GM12872 (cell line): ENCODE data around the gene CFDP1.

Experiments used
- TF ChIP-seq, protein P1 (sequence below): IDR thresholded peaks from 3 replicates; pipeline ENCODE4 v1.5.1; 2011; ENCODE audit warnings: low read depth, mild to moderate bottlenecking, low read length, moderate library complexity; ENCODE audit not compliant: insufficient read depth

The CFDP1 gene

DNA sequence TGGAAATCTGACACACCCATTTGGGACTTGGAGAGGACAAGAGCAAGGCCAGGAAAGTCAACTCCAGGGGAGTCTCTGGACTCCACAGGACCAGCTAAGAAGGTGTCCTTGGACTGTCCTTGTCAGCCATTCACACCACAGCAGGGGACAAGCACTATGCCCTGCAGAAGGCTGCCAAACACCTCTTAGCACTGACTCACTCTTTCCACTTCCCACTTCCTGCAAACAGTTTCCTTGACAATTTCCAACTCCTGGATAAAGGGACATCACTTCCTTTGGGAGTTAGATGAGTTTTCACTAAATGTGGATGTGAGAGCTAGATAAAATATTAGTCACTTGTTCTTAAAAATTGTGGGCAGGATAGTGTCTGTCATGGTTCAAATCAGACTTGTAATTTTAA, 144.1 kb downstream of the CFDP1 start:
- TF ChIP-seq, protein P1, sequence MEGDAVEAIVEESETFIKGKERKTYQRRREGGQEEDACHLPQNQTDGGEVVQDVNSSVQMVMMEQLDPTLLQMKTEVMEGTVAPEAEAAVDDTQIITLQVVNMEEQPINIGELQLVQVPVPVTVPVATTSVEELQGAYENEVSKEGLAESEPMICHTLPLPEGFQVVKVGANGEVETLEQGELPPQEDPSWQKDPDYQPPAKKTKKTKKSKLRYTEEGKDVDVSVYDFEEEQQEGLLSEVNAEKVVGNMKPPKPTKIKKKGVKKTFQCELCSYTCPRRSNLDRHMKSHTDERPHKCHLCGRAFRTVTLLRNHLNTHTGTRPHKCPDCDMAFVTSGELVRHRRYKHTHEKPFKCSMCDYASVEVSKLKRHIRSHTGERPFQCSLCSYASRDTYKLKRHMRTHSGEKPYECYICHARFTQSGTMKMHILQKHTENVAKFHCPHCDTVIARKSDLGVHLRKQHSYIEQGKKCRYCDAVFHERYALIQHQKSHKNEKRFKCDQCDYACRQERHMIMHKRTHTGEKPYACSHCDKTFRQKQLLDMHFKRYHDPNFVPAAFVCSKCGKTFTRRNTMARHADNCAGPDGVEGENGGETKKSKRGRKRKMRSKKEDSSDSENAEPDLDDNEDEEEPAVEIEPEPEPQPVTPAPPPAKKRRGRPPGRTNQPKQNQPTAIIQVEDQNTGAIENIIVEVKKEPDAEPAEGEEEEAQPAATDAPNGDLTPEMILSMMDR: no peak

DNA sequence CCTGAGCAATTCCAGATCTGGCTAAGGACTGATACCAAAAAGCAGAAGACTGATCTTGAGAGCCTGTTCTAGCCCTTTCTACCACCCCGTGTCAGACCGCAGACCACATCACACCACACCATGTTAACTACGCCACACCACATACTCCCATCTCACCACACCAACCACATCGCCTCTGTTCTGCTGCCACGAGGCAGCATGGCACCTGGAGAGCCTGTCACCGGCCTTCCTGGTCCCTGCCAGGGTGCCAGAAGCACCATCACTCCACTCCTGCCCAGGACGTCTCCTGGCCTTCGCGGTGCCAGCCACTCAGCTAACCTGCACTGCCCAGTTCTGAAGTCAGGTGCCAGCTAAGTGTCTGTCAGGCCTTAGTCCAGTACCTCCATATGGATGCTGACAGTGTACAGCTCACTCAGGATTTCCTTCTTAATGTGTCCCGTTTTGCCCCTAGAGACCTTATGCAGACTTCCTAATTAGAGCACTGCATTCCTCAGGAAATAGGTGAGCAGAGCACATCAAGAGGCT, 144.6 kb downstream of the CFDP1 start:
- TF ChIP-seq, protein P1: no peak

DNA sequence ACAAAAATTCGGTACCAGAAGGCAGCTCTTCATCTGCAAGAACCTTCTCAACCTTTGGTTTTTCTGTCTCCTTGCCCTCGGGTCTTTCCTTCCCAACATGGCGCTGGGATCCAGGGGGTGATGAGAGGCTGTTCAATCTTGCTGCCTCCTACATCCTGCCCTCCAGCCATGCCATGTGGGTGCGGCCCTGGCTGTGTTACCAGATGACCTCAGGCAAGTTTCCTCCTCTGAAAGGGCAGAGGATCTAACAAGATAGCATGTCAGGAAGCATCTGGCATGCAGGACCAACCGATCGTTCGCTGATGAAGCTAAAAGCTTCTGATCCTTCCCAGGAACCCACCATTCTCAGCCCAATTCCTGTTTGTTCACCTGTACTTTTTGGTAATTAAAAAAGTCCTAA, 145.1 kb downstream of the CFDP1 start:
- TF ChIP-seq, protein P1: no peak

DNA sequence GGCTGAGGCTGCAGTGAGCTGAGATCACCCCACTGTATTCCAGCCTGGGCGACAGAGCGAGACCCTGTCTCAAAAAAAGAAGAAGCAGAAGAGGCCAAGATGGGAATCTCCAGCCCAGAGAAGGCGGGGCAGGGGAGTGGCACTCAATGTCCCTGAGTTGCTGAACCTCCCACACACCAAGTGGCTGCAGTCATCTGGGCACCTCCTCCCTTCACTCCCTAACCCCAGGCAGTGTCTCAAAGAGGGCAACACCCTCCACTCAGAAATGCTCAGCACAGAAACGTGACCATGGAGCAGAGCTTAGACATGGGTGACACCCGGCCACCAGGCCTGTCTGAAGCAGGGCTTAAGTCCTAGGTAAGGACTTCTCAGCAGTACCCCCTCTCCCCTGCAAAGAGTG, 145.6 kb downstream of the CFDP1 start:
- TF ChIP-seq, protein P1: no peak

DNA sequence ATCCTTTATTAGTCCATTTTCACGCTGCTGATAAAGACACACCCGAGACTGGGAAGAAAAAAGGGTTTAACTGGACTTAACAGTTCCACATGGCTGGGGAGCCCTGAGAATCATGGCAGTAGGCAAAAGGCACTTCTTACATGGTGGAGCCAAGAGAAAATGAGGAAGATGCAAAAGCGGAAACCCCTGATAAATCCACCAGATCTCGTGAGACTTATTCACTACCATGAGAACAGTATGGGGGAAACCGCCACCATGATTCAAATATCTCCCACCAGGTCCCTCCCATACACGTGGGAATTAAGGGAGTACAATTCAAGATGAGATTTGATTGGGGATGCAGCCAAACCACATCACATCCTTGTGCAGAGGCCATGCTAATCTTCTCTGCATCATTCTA, 146.9 kb downstream of the CFDP1 start:
- TF ChIP-seq, protein P1: no peak

DNA sequence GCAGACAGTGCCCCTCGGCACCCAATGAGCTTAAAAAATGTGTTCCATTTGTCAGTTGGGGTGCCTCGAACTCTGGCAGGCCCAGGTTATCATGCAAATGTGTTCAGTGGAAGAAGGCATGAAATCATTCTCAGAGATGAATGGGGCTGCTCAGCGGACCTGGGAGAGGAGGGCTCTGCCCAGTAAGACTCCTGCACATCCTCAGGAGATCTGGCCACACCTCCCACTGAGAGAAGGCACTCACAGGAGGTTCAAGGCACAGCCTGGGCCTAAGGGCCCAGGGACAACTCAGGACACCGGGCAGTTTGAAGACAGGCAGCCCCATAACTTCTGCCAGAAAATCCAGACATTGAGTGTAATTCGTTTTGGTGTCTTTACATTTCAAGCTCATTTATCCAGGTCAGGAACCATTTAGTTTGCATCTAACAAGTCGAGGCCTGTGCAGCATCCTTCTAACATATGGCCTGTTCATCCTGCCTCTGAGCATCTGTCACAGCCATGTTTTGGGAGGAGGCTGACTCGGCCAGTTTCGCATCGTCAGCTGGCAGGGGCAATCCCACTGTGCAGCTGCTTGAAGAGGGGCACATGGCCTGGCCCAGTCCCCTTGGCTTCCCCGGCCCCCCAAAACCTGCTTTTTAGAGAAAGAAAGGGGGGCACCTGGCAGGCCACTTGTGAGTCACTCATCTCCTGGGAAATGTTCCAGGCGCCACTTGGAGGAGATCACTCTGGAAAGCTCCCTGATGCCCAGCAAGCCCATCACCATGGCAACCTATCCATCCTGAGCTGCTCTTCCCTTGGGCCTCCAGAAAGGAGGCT, 150.6 kb downstream of the CFDP1 start:
- TF ChIP-seq, protein P1: no peak

DNA sequence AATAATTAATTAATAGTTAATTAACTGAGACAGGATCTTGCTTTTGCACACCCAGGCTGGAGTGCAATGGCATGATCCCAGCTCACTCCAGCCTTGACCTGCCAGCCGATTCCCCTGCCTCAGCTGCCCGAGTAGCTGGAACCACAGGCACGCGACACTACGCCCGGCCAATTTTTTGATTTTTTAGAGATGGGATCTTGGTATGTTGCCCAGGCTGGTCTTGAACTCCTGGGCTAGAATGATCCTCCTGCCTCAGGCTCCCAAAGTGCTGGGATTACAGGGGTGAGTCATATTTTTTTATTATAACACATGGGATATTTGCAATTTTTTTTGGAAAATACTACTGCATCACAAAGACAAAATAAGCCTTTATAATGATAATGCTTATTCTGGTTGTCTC, 151.5 kb downstream of the CFDP1 start:
- TF ChIP-seq, protein P1: no peak
